K562 (cell line): ENCODE measurements around the gene ITGB2. TPM values are rescaled to one million over a fixed set of nuclear protein-coding genes. Genes with fewer than 3 reads are reported as not detected.
A peak's percentile ranks its signal among the peaks of the same experiment; 100 is the strongest.

Experiments
- ATAC-seq: fragments of 200-7000 bp; cut with Tn5 transposase; 3 replicates; pipeline ENCODE4 v1.9.1; 2020; ENCODE audit warnings: moderate library complexity
- BruUV-seq: library from RNA; stranded (reverse); fragments of 400-500 nt; replicated peaks from 2 replicates; lab custom pipeline; 2021; lab: Mats Ljungman, UMichigan
- CTCF ChIA-PET: fragments of 300-600 bp; formaldehyde crosslinking; extraction: SDS; loops from one replicate; lab custom pipeline; 2021; ENCODE audit warnings: low intra/inter-chr PET ratio; lab: Yijun Ruan, JAX
- POLR2A ChIA-PET: fragments of 300-600, 350-650 bp; sonication (Branson Sonifier 250); formaldehyde crosslinking; extraction: SDS; loops from one replicate; lab custom pipeline; 2021; ENCODE audit warnings: antibody characterized with exemption, inconsistent platforms; lab: Yijun Ruan, JAX
- DNase-seq, 4 experiments: peaks; one replicate each; pipeline versions ENCODE4 v3.0.0 to v3.0.0-alpha.2; 2011 to 2018; ENCODE audit warnings: low spot score in 3 of 4, mixed read lengths in 3 of 4; ENCODE audit errors: extremely low read depth in 1 of 4
- FAIRE-seq: peaks from 2 replicates; lab custom pipeline; 2011; peaks lifted over from hg19 to GRCh38; lab: Jason Lieb, UNC
- H2AFZ ChIP-seq: 2 replicates; pipeline ENCODE4 v1.6.0; 2011; ENCODE audit warnings: low read depth, low read length, control low read depth, inconsistent platforms
- H3K27ac ChIP-seq: fragments of 200-600 bp; 3 replicates; pipeline ENCODE4 v1.8.0; 2011; ENCODE audit warnings: low read depth, mild to moderate bottlenecking, control low read depth, inconsistent platforms, low read length, moderate library complexity, mixed read lengths; ENCODE audit errors: extremely low read depth
- H3K27me3 ChIP-seq, 2 experiments: fragments of 300-600 bp in 1 of 2; 2 replicates in 1 of 2; 3 replicates in 1 of 2; pipeline versions ENCODE4 v1.6.0 to v1.8.0; 2011; ENCODE audit warnings: inconsistent platforms in 2 of 2, low read length in 2 of 2, mild to moderate bottlenecking in 1 of 2, mixed read lengths in 1 of 2, moderate library complexity in 1 of 2; ENCODE audit not compliant: control insufficient read depth in 2 of 2, insufficient read depth in 2 of 2
- H3K36me3 ChIP-seq: fragments of 300-600 bp; 3 replicates; pipeline ENCODE4 v1.8.0; 2011; ENCODE audit warnings: mild to moderate bottlenecking, low read length, inconsistent platforms; ENCODE audit not compliant: control insufficient read depth, insufficient read depth
- H3K4me1 ChIP-seq, 2 experiments: fragments of 200-600 bp in 1 of 2; replicated peaks in 1 of 2; 2 replicates in 1 of 2; 3 replicates in 1 of 2; pipeline versions ENCODE4 v1.5.1 to v1.8.0; 2011; ENCODE audit warnings: inconsistent platforms in 2 of 2, low read length in 2 of 2, mild to moderate bottlenecking in 1 of 2, mixed read lengths in 1 of 2, moderate library complexity in 1 of 2; ENCODE audit not compliant: control insufficient read depth in 2 of 2, insufficient read depth in 2 of 2
- H3K4me2 ChIP-seq: 2 replicates; pipeline ENCODE4 v1.6.1; 2011; ENCODE audit warnings: low read length, control low read depth, inconsistent platforms, mixed read lengths; ENCODE audit not compliant: insufficient read depth
- H3K4me3 ChIP-seq: fragments of 200-600 bp; sonication (generic), shearing (Covaris generic); 2 replicates; pipeline ENCODE4 v1.5.1; 2016; ENCODE audit warnings: control low read depth, inconsistent platforms
- H3K79me2 ChIP-seq: fragments of 200-600 bp; 3 replicates; pipeline ENCODE4 v1.8.0; 2011; ENCODE audit warnings: low read length, inconsistent platforms; ENCODE audit not compliant: control insufficient read depth, insufficient read depth
- H3K9ac ChIP-seq, 2 experiments: 2 replicates each; pipeline versions ENCODE4 v1.6.0 to v1.6.1; 2011; ENCODE audit warnings: low read depth in 2 of 2, low read length in 2 of 2, control low read depth in 1 of 2, inconsistent platforms in 1 of 2, mild to moderate bottlenecking in 1 of 2, mixed read lengths in 1 of 2; ENCODE audit not compliant: insufficient read depth in 1 of 2
- H3K9me1 ChIP-seq: one replicate; pipeline ENCODE4 v1.6.0; 2011; ENCODE audit warnings: inconsistent platforms, mild to moderate bottlenecking, low read length, moderate library complexity; ENCODE audit not compliant: control insufficient read depth, insufficient read depth
- H3K9me3 ChIP-seq: replicated peaks from 2 replicates; pipeline ENCODE4 v1.5.1; 2011; ENCODE audit warnings: low read depth, low read length, inconsistent platforms; ENCODE audit not compliant: control insufficient read depth, insufficient read depth
- H4K20me1 ChIP-seq: replicated peaks from 2 replicates; pipeline ENCODE4 v1.6.1; 2011; ENCODE audit warnings: low read length, inconsistent platforms, mixed read lengths; ENCODE audit not compliant: control insufficient read depth, insufficient read depth
- AFF4 ChIP-seq: sonication (generic); formaldehyde crosslinking; IDR thresholded peaks from 2 replicates; pipeline ENCODE4 v1.8.0; 2023; ENCODE audit warnings: mild to moderate bottlenecking, missing genetic modification reagents
- POLR2G ChIP-seq: fragments of 200-400 bp; formaldehyde crosslinking; IDR thresholded peaks from 2 replicates; pipeline ENCODE4 v1.6.1; 2017; ENCODE audit warnings: low read depth, mild to moderate bottlenecking, antibody characterized with exemption, low read length, moderate library complexity
- WGBS: fragments of 100-300 bp; shearing (Covaris generic); methylation state at CpG from one replicate; pipeline ENCODE4 v1.1.6; 2016; ENCODE audit warnings: low coverage, mixed read lengths; ENCODE audit not compliant: insufficient coverage; ENCODE audit errors: missing lambda C conversion rate; 5-methylcytosine and 5-hydroxymethylcytosine counted together
- in situ Hi-C: fragments of 300-500 bp; cut with MboI; formaldehyde crosslinking; loops from 4 replicates; pipeline ENCODE4 v1.15.0; 2018; ENCODE audit warnings: inconsistent platforms, mixed read lengths
- intact Hi-C: fragments of 100-400 bp; cut with micrococcal nuclease; formaldehyde crosslinking; loops from 2 replicates; pipeline ENCODE4 v1.14.2; 2022
- polyA plus RNA-seq, 8 experiments: library from polyadenylated mRNA; depleted of rRNA in 4 of 8; stranded (reverse) in 5 of 8; unstranded in 3 of 8; fragments of >200 nt; fragmentation: Nextera tagmentation in 2 of 8; fragmentation: Illumina TruSeq in 1 of 8; extraction: Ambion mirVana in 2 of 8; extraction: Trizol in 1 of 8; gene quantifications; 2 replicates each; pipeline versions ENCODE4 v1.2.1 to v1.2.3, GENCODE V29; 2011 to 2014; ENCODE audit warnings: inconsistent platforms in 1 of 8, missing spikeins in 1 of 8
- total RNA-seq, 7 experiments: library from RNA; depleted of rRNA in 6 of 7; stranded (reverse); fragments of >200 nt in 6 of 7; fragmentation: Illumina TruSeq in 2 of 7; extraction: Trizol in 2 of 7; gene quantifications; 2 replicates each; pipeline versions ENCODE4 v1.2.1 to v1.2.3, GENCODE V29; 2011 to 2021; ENCODE audit warnings: low replicate concordance in 1 of 7

Gene ITGB2
- total and polyA plus RNA-seq, 9 of the 15 experiments (the other 6 are each of a cell fraction or from before 2014, with no cell fraction given) = 0.07 to 1.3 (median 0.51) TPM; not detected in 2

DNA sequence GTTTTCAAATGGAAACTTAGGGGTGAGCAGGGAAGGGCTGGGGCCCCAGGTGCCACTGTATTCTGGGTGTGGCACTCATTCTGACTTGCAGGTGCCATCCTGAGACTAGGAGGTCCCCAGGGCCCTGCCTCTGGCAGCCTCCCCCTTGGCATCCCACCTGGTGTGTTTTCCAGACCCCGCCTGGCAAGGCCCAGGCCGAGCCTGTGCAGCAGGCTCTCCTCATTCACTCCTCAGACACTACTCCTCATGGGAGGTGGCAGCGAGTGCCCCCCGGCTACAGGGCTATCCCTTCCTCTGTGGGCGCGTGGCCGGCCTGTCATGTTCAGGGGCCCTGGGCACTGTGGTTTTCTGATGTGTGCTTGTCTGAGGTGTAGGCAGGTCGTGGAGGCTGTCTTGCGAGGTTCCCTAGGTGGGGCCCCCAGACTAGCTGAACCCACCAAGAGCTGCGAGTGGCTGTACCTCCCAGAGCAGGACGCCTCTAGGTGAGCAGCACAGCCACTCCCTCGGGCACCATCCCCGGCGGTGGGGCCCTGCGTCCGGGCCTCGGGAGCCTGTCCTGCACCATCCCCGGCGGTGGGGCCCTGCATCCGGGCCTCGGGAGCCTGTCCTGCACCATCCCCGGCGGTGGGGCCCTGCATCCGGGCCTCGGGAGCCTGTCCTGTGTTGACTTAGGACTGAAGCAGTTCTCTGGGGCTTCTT lies 32.4 kb upstream of the ITGB2 start:
- no peak overlapping the region for H2AFZ ChIP-seq
- in situ Hi-C loops (loop anchor here (10.0 to 25.0 kb wide), 2 partner anchors 492 to 884 kb away; no protein-coding TSS in a partner anchor), intact Hi-C loops (no loop called here)
- 95% methylated on average over 19 of the region's 25 CpGs for WGBS
- H3K79me2 ChIP-seq = peaks cover 85% of the 10 kb centered on the region
- H3K27me3 ChIP-seq = no peaks in the 10 kb centered on the region
- DNase-seq (no peak), FAIRE-seq (no peak), ATAC-seq (no peak)
- no peaks in the 10 kb centered on the region for H3K9me3 ChIP-seq
- H4K20me1 ChIP-seq = peaks cover 52% of the 10 kb centered on the region
- no peak overlapping the region for H3K4me3 ChIP-seq
- TF ChIP-seq POLR2G (peak; percentile 43; the same call in 1 of the 2 replicates), AFF4 (CRISPR knock-in tag) (no peak)
- no peak overlapping the region for H3K27ac ChIP-seq
- peaks cover 89% of the 10 kb centered on the region; the same call in 2 of the 3 replicates for H3K36me3 ChIP-seq
- ChIA-PET POLR2A (interaction anchor here (0.5 to 1.7 kb wide), 4 partner anchors 8 to 53 kb away, joined by 3 to 7 read pairs (median 4); partner anchors contain the start of gene SLX9), CTCF (no interaction called here)
- H3K9ac ChIP-seq = no peak overlapping the region; a peak in 1 of 4 replicates
- no TSS peak for BruUV-seq
- H3K4me1 ChIP-seq = peaks cover 0 to 66% of the 10 kb centered on the region in 2 experiments; a peak in 2 of 5 replicates
- no peak overlapping the region for H3K4me2 ChIP-seq
- H3K9me1 ChIP-seq = no peaks in the 10 kb centered on the region
